GM12878 (cell line): Measurements from ENCODE around the gene SBNO2. TPM values are rescaled to one million over a fixed set of nuclear protein-coding genes. Genes with fewer than 3 reads are reported as not detected.

Source experiments
- ATAC-seq: fragments of 200-7000 bp; cut with Tn5 transposase; 3 replicates; pipeline ENCODE4 v1.9.1; 2020; ENCODE audit warnings: mild to moderate bottlenecking, moderate library complexity
- BruUV-seq: library from RNA; stranded (reverse); fragments of 400-500 nt; replicated peaks from 2 replicates; lab custom pipeline; 2021; lab: Mats Ljungman, UMichigan
- CTCF ChIA-PET: fragments of 300-600 bp; sonication (Branson Sonifier 250); formaldehyde crosslinking; extraction: SDS; loops from one replicate; lab custom pipeline; 2021; ENCODE audit warnings: inconsistent platforms; lab: Yijun Ruan, JAX
- POLR2A ChIA-PET: fragments of 350-600 bp; formaldehyde crosslinking; extraction: SDS; loops from one replicate; lab custom pipeline; 2021; ENCODE audit warnings: inconsistent platforms; lab: Charles Lee
- RAD21 ChIA-PET: fragments of 300-600 bp; sonication (Branson Sonifier 250); formaldehyde crosslinking; loops from one replicate; lab custom pipeline; 2023; ENCODE audit warnings: antibody characterized with exemption; ENCODE audit not compliant: unreplicated experiment; lab: Charles Lee
- SMC1A ChIA-PET: fragments of 300-600 bp; sonication (Branson Sonifier 250); formaldehyde crosslinking; loops from one replicate; lab custom pipeline; 2023; ENCODE audit not compliant: unreplicated experiment, uncharacterized antibody; lab: Charles Lee
- DNase-seq: peaks from one replicate; pipeline ENCODE4 v3.0.0-alpha.2; 2011; ENCODE audit warnings: low read depth, low spot score
- FAIRE-seq: peaks from 3 replicates; lab custom pipeline; 2011; peaks lifted over from hg19 to GRCh38; lab: Jason Lieb, UNC
- H2AFZ ChIP-seq: 2 replicates; pipeline ENCODE4 v1.6.0; 2011; ENCODE audit warnings: low read depth, low read length, control low read depth; ENCODE audit not compliant: control insufficient read depth
- H3K27ac ChIP-seq: 2 replicates; pipeline ENCODE4 v1.5.1; 2011; ENCODE audit warnings: control low read depth; ENCODE audit not compliant: control insufficient read depth, insufficient read depth
- H3K27me3 ChIP-seq, 2 experiments: replicated peaks in 1 of 2; 2 replicates each; pipeline versions ENCODE4 v1.6.0 to v1.6.1; 2011; ENCODE audit warnings: low read length in 1 of 2; ENCODE audit not compliant: control insufficient read depth in 2 of 2, insufficient read depth in 2 of 2
- H3K36me3 ChIP-seq, 2 experiments: 2 replicates each; pipeline ENCODE4 v1.5.1; 2011; ENCODE audit warnings: low read length in 1 of 2; ENCODE audit not compliant: control insufficient read depth in 2 of 2, insufficient read depth in 2 of 2
- H3K4me1 ChIP-seq: 2 replicates; pipeline ENCODE4 v1.6.1; 2011; ENCODE audit warnings: mild to moderate bottlenecking, low read length, moderate library complexity, mixed read lengths; ENCODE audit not compliant: control insufficient read depth, insufficient read depth
- H3K4me2 ChIP-seq: 2 replicates; pipeline ENCODE4 v1.6.0; 2011; ENCODE audit warnings: control low read depth; ENCODE audit not compliant: control insufficient read depth, insufficient read depth
- H3K4me3 ChIP-seq: fragments of 200-600 bp; sonication (generic); 2 replicates; pipeline ENCODE4 v1.5.1; 2016
- H3K79me2 ChIP-seq: 2 replicates; pipeline ENCODE4 v1.6.0; 2011; ENCODE audit warnings: low read length; ENCODE audit not compliant: control insufficient read depth, insufficient read depth
- H3K9ac ChIP-seq: 2 replicates; pipeline ENCODE4 v1.8.0; 2011; ENCODE audit warnings: low read length, control low read depth, mixed read lengths; ENCODE audit not compliant: control insufficient read depth, insufficient read depth
- H3K9me3 ChIP-seq: replicated peaks from 3 replicates; pipeline ENCODE4 v1.5.1; 2011; ENCODE audit warnings: mild to moderate bottlenecking, low read length; ENCODE audit not compliant: control insufficient read depth, insufficient read depth
- H4K20me1 ChIP-seq: 2 replicates; pipeline ENCODE4 v1.6.0; 2011; ENCODE audit not compliant: control insufficient read depth, insufficient read depth
- ASH2L ChIP-seq: fragments of 300-600, 200-600 bp; sonication (generic); IDR thresholded peaks from 2 replicates; pipeline ENCODE4 v1.6.1; 2017; ENCODE audit warnings: low read depth, mild to moderate bottlenecking, borderline replicate concordance
- E4F1 ChIP-seq: fragments of 450-650 bp; IDR thresholded peaks from 2 replicates; pipeline ENCODE4 v1.6.1; 2018; ENCODE audit warnings: borderline replicate concordance, mild to moderate bottlenecking; ENCODE audit not compliant: partially characterized antibody
- EED ChIP-seq: sonication (generic); IDR thresholded peaks from 2 replicates; pipeline ENCODE4 v1.6.1; 2016; ENCODE audit warnings: antibody characterized with exemption, low read depth
- MXI1 ChIP-seq: fragments of 150-350 bp; IDR thresholded peaks from 2 replicates; pipeline ENCODE4 v1.6.1; 2011; ENCODE audit warnings: low read depth, mild to moderate bottlenecking, inconsistent platforms, low read length, improper control_type of control experiment
- POLR2AphosphoS2 ChIP-seq: IDR thresholded peaks from 2 replicates; pipeline ENCODE4 v1.6.1; 2011; ENCODE audit warnings: low read depth, mild to moderate bottlenecking, low read length, improper control_type of control experiment, moderate library complexity
- RCOR1 ChIP-seq: conservative IDR thresholded peaks from 2 replicates; pipeline ENCODE4 v1.6.1; 2012; ENCODE audit warnings: low read depth, low read length, improper control_type of control experiment
- TARDBP ChIP-seq: IDR thresholded peaks from 2 replicates; pipeline ENCODE4 v1.6.1; 2016; ENCODE audit warnings: borderline replicate concordance
- YY1 ChIP-seq: IDR thresholded peaks from 2 replicates; pipeline ENCODE4 v1.6.1; 2011; ENCODE audit warnings: low read depth, mild to moderate bottlenecking, low read length
- ZZZ3 ChIP-seq: IDR thresholded peaks from 2 replicates; pipeline ENCODE4 v1.6.1; 2011; ENCODE audit warnings: low read depth; ENCODE audit not compliant: control insufficient read depth, insufficient read length
- WGBS: methylation state at CpG from one replicate; pipeline ENCODE4 v1.1.6; 2016; ENCODE audit warnings: low lambda C conversion rate; ENCODE audit not compliant: insufficient replicate concordance, insufficient coverage; ENCODE audit errors: missing lambda C conversion rate; 5-methylcytosine and 5-hydroxymethylcytosine counted together
- in situ Hi-C: fragments of 300-500 bp; cut with MboI; formaldehyde crosslinking; loops from 9 replicates; pipeline ENCODE4 v1.14.3; 2018; ENCODE audit warnings: mixed read lengths
- intact Hi-C: fragments of 100-400 bp; cut with micrococcal nuclease; formaldehyde crosslinking; loops from one replicate; pipeline ENCODE4 v1.14.2; 2022; ENCODE audit not compliant: unreplicated experiment
- polyA plus RNA-seq, 11 experiments: library from polyadenylated mRNA; depleted of rRNA in 4 of 11; unstranded in 6 of 11; stranded (reverse) in 5 of 11; fragments of >200 nt; fragmentation: Nextera tagmentation in 4 of 11; fragmentation: Illumina TruSeq in 1 of 11; extraction: Ambion mirVana in 4 of 11; extraction: Trizol in 1 of 11; gene quantifications; 1 replicate in 1 of 11; 2 replicates in 10 of 11; pipeline versions ENCODE4 v1.2.1 to v1.2.3, GENCODE V29; 2011 to 2016; ENCODE audit warnings: inconsistent platforms in 2 of 11, missing spikeins in 2 of 11, low read depth in 1 of 11
- total RNA-seq, 4 experiments: library from RNA; depleted of rRNA in 3 of 4; stranded (reverse); fragments of >200 nt in 3 of 4; fragmentation: Illumina TruSeq in 1 of 4; extraction: Trizol in 1 of 4; gene quantifications; 2 replicates each; pipeline versions ENCODE4 v1.2.1 to v1.2.3, GENCODE V29; 2013 to 2021

The SBNO2 gene
- total and polyA plus RNA-seq, 10 of the 15 experiments (the other 5 are each of a cell fraction or from before 2014, with no cell fraction given), result 0.08 to 44.6 (median 5.4) TPM

DNA sequence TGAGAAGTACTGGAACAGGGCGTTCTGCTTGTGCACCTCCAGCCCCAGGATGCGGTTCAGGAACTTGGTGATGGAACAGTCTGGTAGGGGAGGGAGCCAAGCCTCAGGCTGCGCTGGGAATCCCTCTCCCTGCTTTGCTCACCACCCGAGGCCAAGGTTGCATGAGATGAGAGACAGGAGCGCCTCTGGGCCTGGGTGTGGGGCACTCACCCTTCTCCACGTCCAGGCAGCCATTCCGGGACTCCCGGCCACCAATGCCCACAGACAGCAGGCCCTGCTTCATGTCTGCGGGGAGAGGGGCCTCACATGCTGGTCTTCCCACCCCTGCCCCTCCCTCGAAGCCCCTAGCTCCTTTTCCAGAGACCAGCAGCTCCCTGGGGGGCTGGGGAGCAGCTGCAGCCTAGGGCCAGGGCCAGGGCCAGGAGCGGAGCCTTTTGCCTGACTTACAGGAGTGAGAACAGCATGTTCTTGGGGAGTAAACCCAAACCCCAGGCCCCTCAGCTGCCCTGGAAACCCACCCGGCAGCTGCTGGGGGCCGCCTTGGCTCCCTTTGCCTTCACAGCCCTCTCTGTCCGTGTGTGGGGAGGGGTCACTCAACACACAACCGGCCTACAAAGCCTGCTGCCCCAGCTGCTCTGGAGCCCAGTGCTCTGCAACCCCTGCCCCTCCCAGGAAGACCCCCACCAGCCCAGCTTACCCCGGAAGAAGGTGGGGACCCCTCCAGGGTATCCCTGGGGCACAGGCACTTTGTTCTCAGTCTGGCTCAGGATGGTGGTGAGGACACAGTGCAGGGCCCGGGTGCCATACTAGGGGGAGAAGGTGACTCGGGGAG is 63.0 kb downstream of the SBNO2 start:
- Histone ChIP-seq H3K4me3 (no peak overlapping the region), H3K4me1 (peaks cover 6% of the 10 kb centered on the region; the same call in 1 of the 2 replicates), H3K27me3 (no peaks in the 10 kb centered on the region), H3K9me3 (no peaks in the 10 kb centered on the region), H3K79me2 (no peaks in the 10 kb centered on the region; the same call in 1 of the 2 replicates), H3K4me2 (no peak overlapping the region), H3K36me3 (peaks cover 0 to 24% of the 10 kb centered on the region in 2 experiments; a peak in 3 of 4 replicates), H3K9ac (no peak overlapping the region), H4K20me1 (no peaks in the 10 kb centered on the region; the same call in 1 of the 2 replicates), H3K27ac (no peak overlapping the region), H2AFZ (no peak overlapping the region)
- no TSS peak for BruUV-seq
- ATAC-seq, result no peak
- ChIA-PET SMC1A (no interaction called here), RAD21 (interaction anchor here (0.7 kb wide), 1 partner anchor 83 kb away, joined by 3 read pairs; no protein-coding TSS in a partner anchor), CTCF (interaction anchor here (3.1 kb wide), 1 partner anchor 82 kb away, joined by 49 read pairs; no protein-coding TSS in a partner anchor), POLR2A (interaction anchor here (0.6 to 0.9 kb wide), 2 partner anchors 44 to 72 kb away, joined by 3 to 4 read pairs; partner anchors contain the start of gene ARHGAP45)
- in situ Hi-C loops (no loop called here), intact Hi-C loops (loop anchor here (5.0 kb wide), 1 partner anchor 81 kb away; no protein-coding TSS in a partner anchor)
- no peak for FAIRE-seq
- TF ChIP-seq YY1 (no peak), ZZZ3 (no peak), E4F1 (no peak), EED (no peak), POLR2AphosphoS2 (0 out of 2 replicates have a peak, but pooled peaks have one; percentile 11), MXI1 (no peak), TARDBP (no peak), ASH2L (no peak), RCOR1 (no peak)
- DNase-seq, result no peak
- 81% methylated on average over 17 of the region's 18 CpGs for WGBS
